Mesothelial cell of epicardium (in vitro differentiated cells): Measurements from ENCODE around the gene TARS3. TPM values are rescaled to one million over a fixed set of nuclear protein-coding genes. Genes with fewer than 3 reads are reported as not detected.
"Not testable (repeated sequence)": the region's sequence is repeated elsewhere in the genome, so short reads cannot be mapped to it uniquely, and the experiment has no call there.

ENCODE experiments used
- DNase-seq, 2 experiments: peaks; one replicate each; pipeline ENCODE4 v3.0.0; 2021; ENCODE audit warnings: low spot score in 2 of 2; ENCODE audit not compliant: unreplicated experiment in 2 of 2
- H3K27ac Mint-ChIP-seq: 2 replicates; pipeline ENCODE4 v1.8.0; 2021; ENCODE audit warnings: mixed read lengths
- H3K27me3 Mint-ChIP-seq: 2 replicates; pipeline ENCODE4 v1.8.0; 2021; ENCODE audit warnings: low read depth, mixed read lengths
- H3K36me3 Mint-ChIP-seq: 2 replicates; pipeline ENCODE4 v1.8.0; 2021; ENCODE audit warnings: mixed read lengths
- H3K4me1 Mint-ChIP-seq: 2 replicates; pipeline ENCODE4 v1.8.0; 2021; ENCODE audit warnings: mixed read lengths
- H3K4me3 Mint-ChIP-seq: 2 replicates; pipeline ENCODE4 v1.8.0; 2021; ENCODE audit warnings: mild to moderate bottlenecking, moderate library complexity, mixed read lengths
- H3K9me3 Mint-ChIP-seq: 2 replicates; pipeline ENCODE4 v1.8.0; 2021; ENCODE audit warnings: mixed read lengths
- CTCF ChIP-seq: fragments of 200-600 bp; sonication (generic); IDR thresholded peaks from one replicate; pipeline ENCODE4 v1.5.0; 2021; ENCODE audit warnings: antibody characterized with exemption; ENCODE audit not compliant: unreplicated experiment
- total RNA-seq: library from RNA; stranded (reverse); gene quantifications from 3 replicates; pipeline ENCODE4 v1.2.1, GENCODE V29; 2021

TARS3 gene
- total RNA-seq, 1 donor from 2014 or later: 22.4 TPM

DNA sequence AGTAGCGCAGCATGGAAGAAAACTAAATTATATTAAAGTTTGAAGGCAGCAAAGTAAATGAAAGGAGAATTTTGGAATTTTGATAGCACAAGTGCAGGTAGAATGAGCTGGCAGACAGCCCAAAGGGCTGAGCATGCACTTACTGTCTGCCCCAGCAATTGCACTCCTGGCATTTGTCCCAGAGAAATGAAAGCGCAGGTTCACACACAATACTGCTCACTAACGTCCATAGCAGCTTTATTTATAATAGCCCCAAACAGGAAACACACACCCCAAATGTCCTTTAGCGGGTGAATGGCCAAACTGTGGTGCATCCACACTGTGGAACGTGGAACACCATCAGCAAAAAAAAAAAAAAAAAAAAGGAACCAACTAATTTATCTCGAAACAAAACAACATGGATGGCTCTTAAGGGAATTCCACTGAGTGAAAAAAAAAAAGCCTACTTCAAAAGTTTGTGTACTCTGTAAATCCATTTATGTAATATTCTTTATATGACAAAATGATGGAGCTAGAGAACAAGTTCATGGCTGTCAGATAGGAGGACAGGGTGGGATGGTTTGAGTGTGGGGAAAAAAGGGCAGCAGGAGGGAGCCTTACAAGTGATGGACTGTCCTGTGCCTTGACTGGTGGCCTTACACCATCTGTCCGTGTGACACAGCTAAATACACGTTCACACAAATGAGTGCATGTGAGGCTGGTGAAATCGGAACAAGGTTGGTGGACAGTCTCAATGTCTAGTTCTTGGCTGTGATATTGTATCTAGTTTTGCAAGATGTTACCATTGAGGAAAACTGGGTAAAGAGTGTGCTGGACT is 66.1 kb downstream of the TARS3 start:
- Mint-ChIP-seq H3K4me3 (no peak overlapping the region), H3K27ac (no peak overlapping the region), H3K36me3 (peaks cover 8% of the 10 kb centered on the region), H3K4me1 (peaks cover 4% of the 10 kb centered on the region), H3K9me3 (no peaks in the 10 kb centered on the region), H3K27me3 (no peaks in the 10 kb centered on the region)
- no peak for DNase-seq
- TF ChIP-seq CTCF: no peak

DNA sequence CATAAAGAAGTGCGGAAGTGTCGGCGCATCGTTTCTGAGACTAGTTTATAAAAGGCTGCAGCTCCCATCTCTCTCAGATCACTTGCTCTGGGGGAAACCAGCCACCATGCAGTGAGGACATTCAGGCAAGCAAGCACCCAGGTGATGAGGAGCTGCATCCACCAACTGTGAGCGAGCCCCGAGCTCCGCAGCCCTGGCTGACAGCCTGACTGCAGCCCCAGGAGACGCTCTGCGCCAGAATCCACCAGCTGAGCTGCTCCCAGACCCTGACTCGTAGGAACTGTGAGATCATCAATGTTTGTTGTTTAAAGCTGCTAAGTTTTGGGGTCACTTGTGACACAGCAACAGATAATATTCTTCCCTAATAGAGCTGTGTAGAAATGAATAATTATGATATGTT is 67.1 kb downstream of the TARS3 start:
- peaks cover 8% of the 10 kb centered on the region for H3K36me3 Mint-ChIP-seq
- no peak overlapping the region for H3K27ac Mint-ChIP-seq
- peaks cover 4% of the 10 kb centered on the region for H3K4me1 Mint-ChIP-seq
- no peaks in the 10 kb centered on the region for H3K27me3 Mint-ChIP-seq
- TF ChIP-seq CTCF: no peak
- no peak overlapping the region for H3K4me3 Mint-ChIP-seq
- H3K9me3 Mint-ChIP-seq: no peaks in the 10 kb centered on the region
- DNase-seq: no peak

- not testable (repeated sequence) for H3K4me3 Mint-ChIP-seq, H3K27me3 Mint-ChIP-seq, DNase-seq, H3K27ac Mint-ChIP-seq, H3K36me3 Mint-ChIP-seq, H3K9me3 Mint-ChIP-seq
- H3K4me1 Mint-ChIP-seq: peaks cover 15% of the 10 kb centered on the region
These were observed 69.5 kb downstream of the TARS3 start for GRCh38 chr15:101654624-101655337.

DNA sequence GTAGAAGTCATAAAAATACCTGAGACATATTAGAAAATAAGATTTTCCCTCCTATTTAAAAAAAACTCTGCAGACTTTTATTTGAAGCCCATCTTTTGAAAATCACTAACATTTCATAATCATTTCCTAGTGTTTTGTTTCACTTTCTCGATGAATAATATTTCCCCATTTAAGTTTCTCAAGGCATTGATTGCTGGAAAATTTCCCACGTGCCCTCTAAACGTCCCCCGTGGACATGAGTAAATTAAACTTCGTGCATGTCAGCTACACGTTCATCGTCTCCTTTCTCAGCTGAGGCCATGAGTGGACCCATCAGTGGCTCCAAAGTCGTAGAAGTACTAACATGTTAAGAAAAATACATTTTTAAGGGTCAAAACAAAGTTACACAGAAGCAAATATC is 70.1 kb downstream of the TARS3 start:
- Mint-ChIP-seq H3K27me3 (no peaks in the 10 kb centered on the region), H3K4me1 (peaks cover 15% of the 10 kb centered on the region), H3K36me3 (peaks cover 4% of the 10 kb centered on the region), H3K4me3 (peak overlapping the region; percentile 15), H3K27ac (no peak overlapping the region), H3K9me3 (no peaks in the 10 kb centered on the region)
- no peak for TF ChIP-seq CTCF
- no peak for DNase-seq

DNA sequence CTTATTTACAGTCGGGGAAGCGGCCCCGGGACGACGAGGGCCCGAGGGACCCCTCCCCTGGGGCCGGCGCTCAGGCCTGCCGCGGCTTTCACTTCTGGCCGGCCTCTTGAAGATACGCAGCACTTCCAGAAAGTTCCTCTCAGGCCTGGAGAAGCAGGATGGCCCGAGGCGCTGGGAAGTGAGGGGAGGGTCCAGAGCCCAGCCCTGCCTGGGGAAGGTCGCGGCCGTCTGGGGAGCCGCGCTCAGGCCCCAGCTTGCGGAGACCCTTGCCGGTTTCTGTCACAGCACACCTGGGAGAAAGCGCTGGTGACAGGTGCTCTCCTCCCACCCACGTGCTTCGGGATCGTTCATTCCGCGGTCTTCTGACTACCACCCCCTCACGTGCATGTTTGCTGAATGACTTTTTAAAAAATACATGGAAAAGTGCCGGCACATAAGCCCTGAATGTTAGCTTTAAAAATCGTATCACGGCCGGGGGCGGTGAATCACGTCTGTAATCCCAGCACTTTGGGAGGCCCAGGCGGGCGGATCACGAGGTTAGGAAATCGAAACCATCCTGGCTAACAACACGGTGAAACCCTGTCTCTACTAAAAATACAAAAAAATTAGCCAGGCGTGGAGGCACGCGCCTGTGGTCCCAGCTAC is 71.4 kb downstream of the TARS3 start:
- Mint-ChIP-seq H3K4me3 (peak overlapping the region; percentile 86), H3K27me3 (no peaks in the 10 kb centered on the region), H3K27ac (peak overlapping the region; percentile 91), H3K9me3 (no peaks in the 10 kb centered on the region), H3K4me1 (peaks cover 12% of the 10 kb centered on the region), H3K36me3 (peaks cover 6% of the 10 kb centered on the region)
- no peak for TF ChIP-seq CTCF
- peak in 1 of 2 experiments; percentile 27 for DNase-seq
